Natural killer cell (primary cell): ENCODE measurements around the gene SYCE3. TPM values are rescaled to one million over a fixed set of nuclear protein-coding genes. Genes with fewer than 3 reads are reported as not detected.

Source experiments
- ATAC-seq, 3 donors: fragments of 150-1000 bp in 2 of 3; fragments of 200-7000 bp in 1 of 3; cut with Tn5 transposase; 1 replicate in 1 of 3; 2 replicates in 2 of 3; pipeline ENCODE4 v1.10.0; 2021; ENCODE audit warnings: mild to moderate bottlenecking in 2 of 3, moderate library complexity in 2 of 3
- DNase-seq, 2 donors: peaks; one replicate each; pipeline versions ENCODE4 v3.0.0 to v3.0.0-alpha.2; 2013 to 2021; ENCODE audit warnings: mixed read lengths in 1 of 2
- H3K27ac ChIP-seq: one replicate; pipeline ENCODE4 v1.5.1; 2013; ENCODE audit warnings: mild to moderate bottlenecking, low read length
- H3K27me3 ChIP-seq: one replicate; pipeline ENCODE4 v1.6.1; 2013; ENCODE audit warnings: low read length; ENCODE audit not compliant: control insufficient read depth, insufficient read depth
- H3K36me3 ChIP-seq: one replicate; pipeline ENCODE4 v1.6.1; 2013; ENCODE audit warnings: low read length; ENCODE audit not compliant: control insufficient read depth, insufficient read depth
- H3K4me1 ChIP-seq: one replicate; pipeline ENCODE4 v1.6.1; 2013; ENCODE audit warnings: low read length; ENCODE audit not compliant: control insufficient read depth, insufficient read depth
- H3K4me3 ChIP-seq: one replicate; pipeline ENCODE4 v1.5.1; 2013; ENCODE audit warnings: low read length
- H3K9me3 ChIP-seq: one replicate; pipeline ENCODE4 v1.6.1; 2013; ENCODE audit warnings: low read length; ENCODE audit not compliant: control insufficient read depth, insufficient read depth
- H3K27ac Mint-ChIP-seq, 2 donors: one replicate each; pipeline ENCODE4 v1.8.0; 2022; ENCODE audit warnings: mild to moderate bottlenecking in 2 of 2, mixed read lengths in 2 of 2, moderate library complexity in 1 of 2
- H3K27me3 Mint-ChIP-seq, 2 donors: one replicate each; pipeline ENCODE4 v1.8.0; 2022; ENCODE audit warnings: low read depth in 2 of 2, mixed read lengths in 2 of 2
- H3K36me3 Mint-ChIP-seq: one replicate; pipeline ENCODE4 v1.8.0; 2022; ENCODE audit warnings: mixed read lengths
- H3K4me1 Mint-ChIP-seq, 2 donors: one replicate each; pipeline ENCODE4 v1.8.0; 2022; ENCODE audit warnings: mixed read lengths in 2 of 2
- H3K4me3 Mint-ChIP-seq: one replicate; pipeline ENCODE4 v1.8.0; 2022; ENCODE audit warnings: mild to moderate bottlenecking, moderate library complexity, mixed read lengths
- H3K9me3 Mint-ChIP-seq, 2 donors: one replicate each; pipeline ENCODE4 v1.8.0; 2022; ENCODE audit warnings: mixed read lengths in 2 of 2
- WGBS: methylation state at CpG from one replicate; pipeline ENCODE4 v1.1.7; 2013; ENCODE audit warnings: missing lambda C conversion rate; ENCODE audit not compliant: insufficient coverage; 5-methylcytosine and 5-hydroxymethylcytosine counted together
- intact Hi-C: fragments of 100-400 bp; cut with micrococcal nuclease; formaldehyde crosslinking; loops from one replicate; pipeline ENCODE4 v1.14.2; 2022
- total RNA-seq, 4 donors: library from RNA; stranded (reverse); fragments of 120-200 nt in 1 of 4; gene quantifications; one replicate each; pipeline versions ENCODE4 v1.2.3 to v1.2.4, GENCODE V29; 2013 to 2022
- TF ChIP-seq, protein P1 (sequence below): fragments of 200-600 bp; IDR thresholded peaks from one replicate; pipeline ENCODE4 v1.8.0; 2022; ENCODE audit warnings: antibody characterized with exemption

The SYCE3 gene
- total RNA-seq, 3 donors from 2014 or later (not counting 1 experiment from before 2014, with no cell fraction given): not detected

GRCh38 chr22:50569041-50569459 lies 6.3 kb upstream of the SYCE3 start:
- H3K27me3 Mint-ChIP-seq: peaks cover 0 to 6% of the 10 kb centered on the region in 2 donors
- Histone ChIP-seq H3K9me3 (no peaks in the 10 kb centered on the region), H3K27me3 (no peaks in the 10 kb centered on the region), H3K4me3 (no peak overlapping the region), H3K4me1 (no peaks in the 10 kb centered on the region), H3K36me3 (peaks cover 16% of the 10 kb centered on the region), H3K27ac (no peak overlapping the region)
- ATAC-seq: no peak
- 98% methylated on average over 7 of the region's 8 CpGs for WGBS
- no peak for DNase-seq
- no peaks in the 10 kb centered on the region for H3K4me1 Mint-ChIP-seq
- no peaks in the 10 kb centered on the region for H3K9me3 Mint-ChIP-seq
- H3K4me3 Mint-ChIP-seq: no peak overlapping the region
- intact Hi-C loops: no loop called here
- H3K27ac Mint-ChIP-seq: no peak overlapping the region
- no peaks in the 10 kb centered on the region for H3K36me3 Mint-ChIP-seq
- TF ChIP-seq, protein P1, sequence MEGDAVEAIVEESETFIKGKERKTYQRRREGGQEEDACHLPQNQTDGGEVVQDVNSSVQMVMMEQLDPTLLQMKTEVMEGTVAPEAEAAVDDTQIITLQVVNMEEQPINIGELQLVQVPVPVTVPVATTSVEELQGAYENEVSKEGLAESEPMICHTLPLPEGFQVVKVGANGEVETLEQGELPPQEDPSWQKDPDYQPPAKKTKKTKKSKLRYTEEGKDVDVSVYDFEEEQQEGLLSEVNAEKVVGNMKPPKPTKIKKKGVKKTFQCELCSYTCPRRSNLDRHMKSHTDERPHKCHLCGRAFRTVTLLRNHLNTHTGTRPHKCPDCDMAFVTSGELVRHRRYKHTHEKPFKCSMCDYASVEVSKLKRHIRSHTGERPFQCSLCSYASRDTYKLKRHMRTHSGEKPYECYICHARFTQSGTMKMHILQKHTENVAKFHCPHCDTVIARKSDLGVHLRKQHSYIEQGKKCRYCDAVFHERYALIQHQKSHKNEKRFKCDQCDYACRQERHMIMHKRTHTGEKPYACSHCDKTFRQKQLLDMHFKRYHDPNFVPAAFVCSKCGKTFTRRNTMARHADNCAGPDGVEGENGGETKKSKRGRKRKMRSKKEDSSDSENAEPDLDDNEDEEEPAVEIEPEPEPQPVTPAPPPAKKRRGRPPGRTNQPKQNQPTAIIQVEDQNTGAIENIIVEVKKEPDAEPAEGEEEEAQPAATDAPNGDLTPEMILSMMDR: no peak

DNA sequence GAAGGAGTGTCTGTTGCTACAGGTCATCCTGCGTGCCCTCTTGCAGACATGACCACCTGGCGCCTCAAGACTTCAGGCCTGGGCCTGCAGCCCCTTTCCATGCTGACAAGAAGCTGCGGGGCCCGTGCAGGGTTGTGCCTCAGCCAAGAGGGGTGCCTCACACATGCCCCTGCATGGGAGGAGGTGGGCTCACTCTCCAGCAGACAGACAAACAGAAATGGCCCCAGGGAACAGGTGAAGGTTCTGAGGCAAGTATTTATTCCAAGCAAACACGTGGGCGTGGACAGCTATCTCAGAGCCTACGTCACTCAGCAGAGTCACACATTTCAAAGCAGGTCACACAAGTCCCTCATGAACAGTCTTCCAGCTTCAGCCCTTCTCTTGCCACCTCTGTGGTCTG lies 5.9 kb upstream of the SYCE3 start:
- ATAC-seq (no peak), DNase-seq (no peak)
- Histone ChIP-seq H3K4me1 (peaks cover 2% of the 10 kb centered on the region), H3K9me3 (no peaks in the 10 kb centered on the region), H3K4me3 (no peak overlapping the region), H3K27me3 (no peaks in the 10 kb centered on the region), H3K27ac (no peak overlapping the region), H3K36me3 (peaks cover 16% of the 10 kb centered on the region)
- Mint-ChIP-seq H3K4me3 (no peak overlapping the region), H3K27ac (no peak overlapping the region), H3K4me1 (peaks cover under 1 to 2% of the 10 kb centered on the region in 2 donors), H3K9me3 (no peaks in the 10 kb centered on the region), H3K36me3 (no peaks in the 10 kb centered on the region), H3K27me3 (peaks cover 0 to 6% of the 10 kb centered on the region in 2 donors)
- WGBS: 93% methylated on average over 7 of the region's 7 CpGs
- TF ChIP-seq, protein P1: no peak
- intact Hi-C loops: no loop called here

DNA sequence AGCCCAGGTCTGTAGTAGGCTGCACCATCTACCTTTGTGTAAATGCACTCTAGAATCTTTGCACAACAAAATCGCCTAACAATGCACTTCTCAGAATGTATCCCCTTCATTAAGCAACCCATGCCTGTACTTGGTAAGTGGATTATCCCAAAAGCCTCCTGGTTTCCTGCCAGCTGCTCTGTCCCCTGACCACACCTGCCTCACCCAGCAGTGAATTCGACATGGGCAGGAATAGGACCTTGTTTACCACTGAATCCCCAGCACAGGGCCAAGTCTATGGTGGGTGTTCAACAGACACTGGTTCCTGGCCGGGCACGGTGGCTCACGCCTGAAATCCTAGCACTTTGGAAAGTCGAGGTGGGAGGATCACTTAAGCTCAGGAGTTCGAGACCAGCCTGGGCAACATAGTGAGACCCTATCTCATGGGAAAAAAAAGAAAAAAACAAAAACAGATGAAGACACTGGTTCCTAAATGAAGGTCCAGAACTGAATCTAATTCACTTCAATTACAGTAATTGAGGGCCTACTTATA lies 5.1 kb upstream of the SYCE3 start:
- Mint-ChIP-seq H3K27me3 (peaks cover 0 to 6% of the 10 kb centered on the region in 2 donors), H3K4me3 (no peak overlapping the region)
- intact Hi-C loops: no loop called here

More for the DNA sequence above, 5.1 kb upstream of the SYCE3 start:
- Histone ChIP-seq H3K36me3 (peaks cover 16% of the 10 kb centered on the region), H3K9me3 (no peaks in the 10 kb centered on the region), H3K4me1 (peaks cover 10% of the 10 kb centered on the region), H3K27ac (no peak overlapping the region), H3K27me3 (no peaks in the 10 kb centered on the region), H3K4me3 (no peak overlapping the region)
- 97% methylated on average over 7 of the region's 7 CpGs for WGBS
- Mint-ChIP-seq H3K27ac (no peak overlapping the region), H3K36me3 (no peaks in the 10 kb centered on the region), H3K9me3 (no peaks in the 10 kb centered on the region), H3K4me1 (peaks cover 9 to 10% of the 10 kb centered on the region in 2 donors)
- DNase-seq (no peak), ATAC-seq (no peak)
- TF ChIP-seq, protein P1: no peak
